DLD1 (cell line): ENCODE measurements around the gene CNPY4.
"Not testable (repeated sequence)": the region's sequence is repeated elsewhere in the genome, so short reads cannot be mapped to it uniquely, and the experiment has no call there.

ENCODE experiments used
- in situ Hi-C: cut with HindIII; loops from 2 replicates; pipeline ENCODE4 v1.10.0; 2017; ENCODE audit warnings: low sequenced_read_pairs

The CNPY4 gene

DNA sequence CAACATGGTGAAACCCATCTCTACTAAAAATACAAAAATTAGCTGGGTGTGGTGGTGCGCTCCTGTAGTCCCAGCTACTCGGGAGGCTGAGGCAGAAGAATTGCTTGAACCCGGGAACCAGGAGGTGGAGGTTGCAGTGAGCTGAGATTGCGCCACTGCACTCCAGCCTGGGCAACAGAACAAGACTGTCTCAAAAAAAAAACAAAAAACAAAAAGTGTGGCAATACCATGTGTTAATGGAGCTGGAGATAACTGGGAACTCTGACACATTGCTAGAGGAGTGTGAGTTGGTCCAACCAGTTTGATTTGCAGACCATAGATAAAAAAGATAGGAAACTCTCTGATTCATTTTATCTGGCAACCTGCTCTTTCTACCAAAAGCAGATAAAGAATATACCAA is 26.9 kb downstream of the CNPY4 start:
- in situ Hi-C loops = not testable (repeated sequence)

DNA sequence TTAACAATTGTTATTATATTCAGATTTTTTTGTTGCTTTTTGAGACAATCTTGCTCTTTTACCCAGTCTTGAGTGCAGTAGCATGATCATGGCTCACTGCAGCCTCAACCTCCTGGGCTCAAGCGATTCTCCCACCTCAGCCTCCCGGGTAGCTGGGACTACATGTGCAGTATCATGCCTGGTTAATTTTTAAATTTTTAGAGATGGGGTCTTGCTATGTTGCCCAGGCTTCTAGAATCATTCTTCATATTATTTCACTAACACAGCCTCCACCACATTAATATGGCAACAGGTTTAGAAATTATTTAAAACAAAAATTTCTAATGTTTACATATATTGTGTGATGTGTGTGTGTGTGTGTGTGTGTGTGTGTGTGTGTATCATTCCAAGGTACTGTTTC is 27.8 kb downstream of the CNPY4 start:
- in situ Hi-C loops = no loop called here

DNA sequence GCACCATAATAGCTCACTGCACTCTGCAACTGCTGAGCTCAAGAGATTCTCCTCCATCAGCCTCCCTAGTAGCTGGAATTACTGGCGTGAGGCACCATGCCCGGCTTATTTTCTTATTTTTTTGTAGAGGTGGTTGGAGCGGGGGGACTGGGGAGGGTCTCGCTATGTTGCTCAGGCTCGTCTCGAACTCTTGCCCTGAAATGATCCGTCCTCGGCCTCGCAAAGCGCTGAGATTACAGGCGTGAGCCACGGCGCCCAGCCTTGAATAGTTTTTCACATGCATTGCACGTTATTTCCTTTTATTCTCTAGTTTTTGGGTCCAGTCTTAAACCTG is 28.8 kb downstream of the CNPY4 start:
- in situ Hi-C loops = no loop called here

DNA sequence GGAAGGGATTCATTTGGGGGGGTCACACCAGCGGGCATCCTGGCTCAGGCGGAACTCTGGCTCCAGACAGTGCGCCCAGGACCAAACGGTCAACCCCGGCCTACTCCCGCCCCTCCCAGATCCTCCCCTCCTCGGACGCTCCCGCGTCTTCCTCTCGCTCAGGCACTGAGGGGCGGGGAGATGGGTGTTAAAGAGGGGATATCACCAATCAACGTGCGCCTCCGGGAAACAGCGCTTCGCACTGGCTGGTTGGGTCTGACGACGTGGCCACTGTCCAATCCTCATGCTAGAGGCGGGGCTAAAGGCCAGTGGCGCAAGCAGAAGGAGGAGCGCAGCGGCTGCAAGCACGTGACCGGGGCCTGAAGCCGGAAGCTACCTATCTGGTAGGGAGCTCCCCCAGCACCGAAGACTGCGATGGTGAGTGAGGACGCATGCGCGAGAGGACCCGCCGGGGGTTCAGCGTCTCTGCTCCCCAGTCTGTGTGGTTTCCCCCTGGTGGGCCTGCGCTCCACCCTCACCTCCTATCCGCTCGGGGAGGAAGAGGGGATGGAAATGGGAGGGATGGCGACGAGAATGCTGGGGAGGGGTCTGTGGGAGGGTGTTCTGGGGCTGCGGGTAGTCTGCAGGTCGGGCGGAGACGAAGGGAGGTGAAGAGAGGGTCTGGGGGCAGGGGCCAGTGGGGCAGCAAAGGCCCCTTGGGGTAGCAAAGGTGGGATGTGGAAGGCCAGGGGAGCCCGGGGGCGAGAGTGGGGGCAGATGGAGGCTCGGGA is 29.3 kb downstream of the CNPY4 start, which contains the start of gene LAMTOR4:
Gene LAMTOR4 (plus strand): TSS at position 360 of the 770 bp plus-strand sequence. CDS start 55 bp downstream, at position 415.
- in situ Hi-C loops = no loop called here

DNA sequence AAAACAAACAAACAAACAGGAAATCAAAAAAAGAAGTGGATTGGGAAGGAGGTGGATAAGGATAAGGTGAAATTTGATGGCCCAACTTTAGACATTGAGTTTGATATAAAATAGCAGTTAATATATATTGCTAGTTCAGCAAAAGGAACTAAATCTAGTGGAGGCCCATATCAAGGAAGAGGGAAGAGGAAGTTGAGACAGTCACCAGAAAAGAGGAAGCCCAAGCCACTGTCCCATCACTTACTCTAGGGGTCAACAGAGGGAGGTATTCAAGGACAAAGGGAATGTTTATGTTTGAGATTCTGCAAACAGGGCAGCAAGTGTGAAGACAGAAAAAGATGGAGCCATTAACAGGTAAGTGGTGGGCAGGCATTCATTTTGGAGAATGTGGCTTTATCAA is 33.0 kb downstream of the CNPY4 start:
- in situ Hi-C loops = no loop called here

DNA sequence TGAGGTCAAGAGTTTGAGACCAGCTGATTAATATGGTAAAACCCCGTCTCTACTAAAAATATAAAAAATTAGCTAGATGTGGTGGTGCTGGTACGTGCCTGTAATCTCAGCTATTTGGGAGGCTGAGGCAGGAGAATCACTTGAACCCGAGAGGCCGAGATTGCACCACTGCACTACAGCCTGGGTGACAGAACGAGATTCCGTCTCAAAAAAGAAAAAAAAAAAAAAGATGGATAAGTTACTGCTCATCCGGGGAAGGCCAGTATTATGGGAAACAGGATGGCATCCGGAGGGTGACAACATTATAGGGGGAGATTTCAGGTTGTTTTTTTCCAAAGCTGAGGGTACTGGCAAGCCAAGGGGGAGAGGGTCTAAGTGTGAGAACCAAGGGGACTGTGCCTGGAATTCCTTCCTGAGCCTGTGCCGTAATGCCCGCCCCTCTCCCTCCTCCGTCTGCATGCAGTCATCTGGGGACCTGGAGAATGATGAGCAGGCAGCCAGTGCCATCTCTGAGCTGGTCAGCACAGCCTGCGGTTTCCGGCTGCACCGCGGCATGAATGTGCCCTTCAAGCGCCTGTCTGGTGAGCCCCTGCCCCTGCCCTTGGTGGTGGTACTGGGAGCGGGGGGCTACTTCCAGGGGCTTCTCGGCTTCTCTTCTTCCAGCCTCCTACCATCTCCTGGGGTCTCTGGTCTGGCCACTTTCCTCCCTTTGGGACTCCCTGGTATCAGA is 33.7 kb downstream of the CNPY4 start:
- in situ Hi-C loops = no loop called here

DNA sequence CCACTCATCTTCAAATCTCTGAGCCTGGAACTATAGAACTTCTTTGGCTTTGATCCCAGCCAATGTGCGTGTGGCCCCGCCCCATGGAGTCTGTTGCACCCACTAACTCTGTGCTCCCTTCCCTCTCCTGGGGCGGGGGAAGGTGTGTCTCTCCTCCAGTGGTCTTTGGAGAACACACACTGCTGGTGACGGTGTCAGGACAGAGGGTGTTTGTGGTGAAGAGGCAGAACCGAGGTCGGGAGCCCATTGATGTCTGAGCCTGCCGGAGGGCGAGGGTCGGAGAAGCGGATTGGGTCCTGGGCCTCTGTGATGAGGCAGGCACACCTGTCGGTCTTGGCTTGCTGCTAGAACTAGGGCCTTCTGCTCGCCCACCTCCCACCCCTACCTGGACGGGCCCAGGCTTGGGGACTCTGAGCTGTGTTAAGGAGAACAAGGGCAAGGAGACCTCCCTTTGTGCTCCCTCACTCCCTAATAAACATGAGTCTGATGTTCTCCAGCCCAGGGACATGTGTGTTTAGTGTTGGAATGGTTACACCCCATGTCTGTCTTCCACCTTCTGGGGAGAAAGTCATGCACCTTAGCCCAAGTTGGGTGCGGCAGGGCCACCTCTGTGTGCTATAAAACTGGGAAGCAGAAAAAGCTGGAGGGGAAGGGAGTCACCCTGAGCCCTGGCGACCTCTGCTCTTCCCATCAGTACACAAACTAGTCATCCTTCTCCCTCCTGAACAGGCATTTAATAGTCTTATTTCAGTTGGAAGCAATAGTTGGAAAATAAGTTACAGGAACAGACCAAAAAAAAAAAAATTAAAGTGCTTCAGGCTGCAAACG is 34.5 kb downstream of the CNPY4 start:
- in situ Hi-C loops = no loop called here

DNA sequence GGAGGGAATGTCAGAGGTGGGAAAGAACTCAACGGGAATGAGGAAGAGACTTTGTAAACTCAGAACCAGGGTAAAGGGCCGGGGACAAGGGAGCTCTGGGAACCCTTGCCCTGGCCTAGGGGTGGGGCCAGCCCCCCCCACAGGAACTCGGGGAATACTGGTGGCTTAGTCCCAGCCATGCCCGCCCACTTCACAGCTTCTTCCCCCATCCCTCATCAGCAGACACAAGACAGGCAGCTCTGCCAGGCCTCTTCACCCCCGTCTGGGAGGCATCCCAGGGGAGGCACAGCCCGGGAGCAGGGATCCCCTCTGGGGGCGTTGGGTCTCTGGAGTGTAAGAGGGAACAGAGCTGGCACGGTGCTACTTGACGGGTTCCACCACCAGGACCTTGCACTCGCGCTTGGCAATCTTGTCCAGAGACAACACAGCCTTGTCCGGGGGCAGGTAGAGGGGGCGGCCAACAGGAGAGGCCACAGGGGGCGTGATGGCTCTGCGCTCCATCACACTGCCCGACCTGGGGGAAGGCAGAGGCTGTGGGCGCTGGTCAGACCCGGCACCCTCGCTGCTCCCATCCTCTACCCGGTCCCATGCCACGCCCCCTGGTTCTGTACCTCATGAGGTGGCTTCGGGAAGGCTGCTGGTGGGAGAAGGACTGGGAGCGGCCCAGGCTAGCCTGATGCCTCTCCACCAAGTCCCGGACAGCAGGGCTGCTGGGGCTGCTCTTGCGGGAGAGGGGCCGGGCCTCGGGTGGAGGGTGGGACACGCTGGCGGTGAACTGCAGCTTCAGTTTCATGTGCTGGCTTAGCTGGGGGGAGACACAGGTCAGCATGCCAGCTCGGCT is 35.4 kb downstream of the CNPY4 start:
- in situ Hi-C loops = no loop called here

DNA sequence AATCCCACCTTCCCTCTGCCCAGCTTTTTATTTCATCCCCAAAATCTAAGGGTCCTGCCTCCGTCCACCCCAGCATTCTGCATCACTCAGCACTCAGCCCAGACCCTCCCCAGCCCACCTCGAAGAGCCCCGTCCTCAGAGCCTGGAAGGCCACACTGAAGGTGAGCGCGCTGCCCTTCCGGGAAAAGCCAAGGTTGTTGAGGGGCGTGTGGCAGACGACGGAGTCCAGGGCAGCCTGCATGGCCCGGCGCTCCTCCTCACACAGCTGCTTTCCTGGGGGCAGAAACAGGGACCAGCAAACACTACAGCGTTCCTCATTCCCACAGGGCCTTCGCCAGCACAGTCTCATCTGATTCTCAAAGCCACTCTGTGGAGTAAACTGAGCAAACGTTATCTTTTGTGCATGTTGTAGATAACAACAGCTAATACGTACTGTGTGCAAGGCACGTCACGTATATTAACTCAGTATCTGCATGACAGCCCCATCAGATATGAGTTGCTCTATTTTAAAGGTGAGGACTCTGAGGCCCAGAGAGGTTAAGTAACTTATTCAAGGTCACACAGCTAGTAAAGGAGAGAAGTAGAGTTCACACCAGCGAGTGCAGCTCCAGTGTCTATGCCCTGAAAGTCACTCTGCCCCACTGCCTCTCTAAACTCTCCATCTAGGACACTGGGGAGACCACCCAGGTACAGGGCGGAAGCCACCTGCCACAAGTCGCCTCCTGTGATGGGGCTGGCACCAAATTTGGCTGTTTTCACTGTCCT is 36.3 kb downstream of the CNPY4 start:
- in situ Hi-C loops = no loop called here

DNA sequence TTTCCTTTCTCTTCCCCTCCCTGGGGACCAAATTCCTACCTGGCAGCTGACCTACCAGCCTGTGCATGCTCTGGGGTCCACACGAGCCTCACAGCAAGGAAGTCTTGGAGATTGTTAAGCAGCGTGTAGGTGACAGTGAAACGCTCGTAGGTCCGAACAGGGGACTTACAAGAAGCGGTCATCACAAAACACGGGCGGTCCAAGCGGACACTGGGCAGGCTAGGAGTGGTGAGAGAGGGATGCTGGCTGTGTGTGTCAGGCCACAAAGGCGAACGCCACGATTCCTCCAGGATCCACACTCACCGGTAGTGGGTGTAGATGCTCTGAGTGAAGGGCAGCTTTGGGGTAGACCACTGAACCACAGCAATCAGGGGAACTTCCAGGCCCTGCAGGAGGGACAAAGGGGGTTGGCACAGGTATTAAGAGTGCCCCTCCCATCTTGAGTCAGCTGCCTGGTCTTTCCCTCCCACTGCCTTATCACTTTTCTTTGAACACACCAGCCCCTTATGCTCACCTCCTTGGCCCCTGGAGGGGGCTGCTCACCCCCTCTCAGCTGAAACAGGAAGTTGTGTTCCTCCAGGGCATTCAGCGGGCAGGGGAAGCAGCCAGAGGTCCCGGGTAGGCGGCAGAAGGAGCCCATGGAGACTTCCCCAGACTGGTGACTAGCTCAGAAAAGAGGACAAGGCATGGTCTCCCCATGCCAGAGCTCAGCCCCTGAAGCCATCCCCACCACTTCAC is 37.1 kb downstream of the CNPY4 start:
- in situ Hi-C loops = no loop called here

DNA sequence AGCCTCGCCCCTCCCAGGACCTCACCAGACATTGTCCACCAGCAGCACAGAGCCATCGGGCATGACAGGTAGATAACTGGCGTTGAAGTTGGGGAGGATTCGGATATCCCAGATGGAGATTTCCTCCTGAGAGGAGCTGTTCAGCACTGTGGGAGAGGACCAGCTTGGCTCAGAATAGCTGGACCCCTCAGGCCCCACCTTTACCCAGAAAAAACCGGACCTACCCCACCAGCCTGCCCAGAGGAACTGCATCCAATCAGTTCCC is 37.6 kb downstream of the CNPY4 start:
- in situ Hi-C loops = no loop called here

DNA sequence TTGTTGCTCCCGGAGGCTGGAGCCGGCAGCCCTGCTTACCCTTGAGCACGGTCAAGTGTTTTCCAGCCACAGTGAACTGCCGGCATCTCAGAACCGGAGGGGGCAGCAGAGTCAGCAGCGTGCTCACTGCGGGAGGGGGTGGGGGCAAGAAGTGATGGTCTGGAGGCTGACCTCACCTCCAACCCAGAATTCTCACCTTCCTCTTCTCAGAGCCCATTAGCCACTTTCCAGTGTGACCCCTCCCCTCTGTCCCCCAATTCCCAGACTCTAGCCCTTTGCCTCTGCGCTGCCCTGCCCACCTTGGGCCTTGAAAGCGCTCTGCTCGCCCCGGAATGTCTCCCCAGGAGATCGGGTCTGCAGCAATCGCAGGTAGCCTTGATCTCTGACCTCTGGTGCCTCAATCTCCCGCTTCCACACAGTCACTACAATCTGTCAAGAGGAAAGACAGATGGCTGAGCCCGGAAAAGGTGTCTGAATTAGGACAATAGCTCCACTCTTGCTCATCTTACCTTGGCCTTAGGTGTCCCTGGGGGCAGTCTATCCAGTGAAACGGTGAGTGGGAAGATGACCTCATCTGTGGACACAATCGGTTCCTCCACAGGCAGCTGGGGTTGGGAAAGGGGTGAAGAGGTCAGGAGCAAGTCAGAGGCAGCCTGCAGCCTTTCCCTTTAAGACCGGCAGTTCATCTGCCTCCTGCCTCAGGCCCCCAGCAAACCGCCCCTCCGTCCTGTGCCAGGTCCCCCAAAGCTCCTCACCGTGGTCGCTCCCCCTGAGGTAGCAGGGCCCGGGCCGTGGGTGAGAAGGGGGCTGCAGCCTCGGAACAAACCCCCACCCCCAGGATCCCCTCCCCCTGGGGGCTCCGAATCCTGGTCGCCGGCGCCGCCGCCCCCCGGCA is 38.1 kb downstream of the CNPY4 start:
- in situ Hi-C loops = no loop called here

DNA sequence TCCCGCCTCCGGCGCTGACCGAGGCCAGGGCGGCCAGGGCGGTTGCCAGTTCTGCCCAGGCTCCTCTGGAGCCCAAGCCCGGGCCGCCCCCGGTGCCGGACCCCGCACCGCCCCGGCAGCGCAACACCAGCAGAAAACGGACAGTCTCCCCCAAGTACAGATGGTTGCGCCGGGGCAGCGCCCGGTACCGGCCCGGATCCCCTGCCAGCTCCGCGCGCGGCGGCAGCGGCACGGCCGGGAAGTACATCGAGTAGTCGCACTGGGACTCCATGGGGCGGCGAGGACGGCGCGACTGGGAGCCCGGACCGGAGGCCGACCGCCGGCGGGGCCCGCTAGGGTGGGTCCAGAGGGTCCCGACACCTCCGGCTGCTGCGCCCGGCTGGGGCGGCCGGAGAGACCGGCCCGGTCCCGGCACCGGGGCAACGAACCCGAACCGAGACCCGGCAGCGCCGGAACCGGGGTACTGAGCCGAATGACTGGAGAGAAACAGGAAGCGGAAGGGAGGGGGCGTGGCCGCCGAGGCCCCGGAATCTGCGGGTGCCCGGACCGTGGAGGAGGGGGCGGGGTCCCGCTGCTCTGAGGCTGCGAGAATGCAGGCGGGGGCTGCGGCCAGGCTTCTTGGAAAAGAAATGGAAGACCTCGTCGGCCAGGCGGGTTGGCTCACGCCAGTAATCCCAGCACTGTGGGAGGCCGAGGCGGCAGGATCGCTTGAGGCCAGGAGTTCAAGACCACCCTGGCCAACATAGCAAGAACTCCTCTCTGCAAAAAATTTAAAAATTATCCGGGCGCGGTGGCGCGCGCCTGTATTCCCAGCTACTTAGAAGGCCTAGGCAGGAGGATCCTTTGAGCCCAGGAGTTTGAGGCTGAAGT is 39.0 kb downstream of the CNPY4 start, which contains the start of gene TRAPPC14:
Gene TRAPPC14 (minus strand): TSS at position 495 of the 870 bp plus-strand sequence. CDS start 224 bp downstream, at position 271.
- in situ Hi-C loops = no loop called here

DNA sequence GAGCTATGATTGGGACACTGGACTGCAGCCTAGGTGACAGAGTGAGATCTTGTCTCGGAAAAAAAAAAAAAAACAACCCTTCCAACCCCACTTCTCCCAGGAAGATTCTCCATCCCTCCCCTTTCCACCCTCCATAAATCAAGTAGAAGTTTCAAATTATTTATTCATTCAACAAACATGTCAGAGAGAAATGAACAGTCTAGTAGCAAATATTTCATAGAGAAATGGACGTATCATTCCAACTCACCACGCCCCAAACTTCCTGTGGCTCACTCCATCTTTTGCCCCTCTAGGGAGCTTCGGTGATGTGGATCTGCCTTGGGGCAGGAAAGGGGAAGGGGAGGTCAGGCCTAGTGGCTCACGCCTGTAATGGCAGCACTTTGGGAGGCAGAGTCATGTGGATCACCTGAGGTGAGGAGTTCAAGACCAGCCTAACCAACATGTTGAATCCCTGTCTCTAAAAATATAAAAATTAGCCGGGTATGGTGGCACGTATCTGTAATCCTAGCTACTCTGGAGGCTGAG is 39.7 kb downstream of the CNPY4 start:
- in situ Hi-C loops = no loop called here

DNA sequence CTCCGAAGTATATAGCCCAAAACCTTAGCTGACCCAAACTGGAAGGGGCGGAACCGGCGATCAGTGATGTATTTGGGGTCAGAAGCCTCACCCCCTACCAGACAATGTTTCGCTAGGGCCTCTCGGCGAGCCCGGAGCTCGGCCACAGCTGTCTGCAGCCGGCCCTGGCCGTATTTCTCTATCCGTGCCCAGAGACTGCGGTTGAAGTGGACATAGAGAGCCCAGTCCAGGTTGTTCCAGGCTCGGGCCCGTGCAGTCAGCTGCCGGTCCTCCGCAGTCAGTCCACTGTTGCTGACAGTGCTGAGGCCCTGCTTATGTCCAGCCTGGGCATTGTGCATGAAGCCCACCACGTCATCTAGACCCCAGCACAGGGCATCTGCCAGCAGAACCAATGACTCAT is 40.6 kb downstream of the CNPY4 start:
- in situ Hi-C loops = no loop called here

DNA sequence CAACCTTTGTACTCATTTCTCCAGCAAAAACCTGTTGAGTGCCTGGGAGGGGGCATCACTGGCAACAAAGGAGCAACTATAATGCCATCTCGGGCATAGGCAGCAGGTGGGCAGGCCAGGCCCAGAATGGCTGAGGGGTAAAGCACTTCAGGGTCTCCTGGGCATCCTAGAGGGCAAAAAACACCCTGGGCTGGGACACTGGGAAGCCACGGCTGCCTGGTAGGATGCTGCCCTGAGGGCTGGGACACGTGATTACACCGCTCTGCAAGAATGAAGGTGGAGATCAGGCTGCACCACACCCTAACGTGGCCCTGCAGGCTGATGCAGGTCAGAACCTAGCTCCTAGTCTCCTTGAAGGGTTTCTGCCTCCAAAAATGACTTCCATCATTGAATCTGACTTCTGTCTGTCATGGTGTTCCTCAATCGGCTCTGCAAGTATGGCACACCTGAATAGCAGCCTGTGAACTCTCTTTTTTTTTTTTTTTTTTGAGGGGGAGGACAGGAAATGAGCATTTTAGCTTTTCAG is 43.6 kb downstream of the CNPY4 start:
- in situ Hi-C loops = no loop called here

DNA sequence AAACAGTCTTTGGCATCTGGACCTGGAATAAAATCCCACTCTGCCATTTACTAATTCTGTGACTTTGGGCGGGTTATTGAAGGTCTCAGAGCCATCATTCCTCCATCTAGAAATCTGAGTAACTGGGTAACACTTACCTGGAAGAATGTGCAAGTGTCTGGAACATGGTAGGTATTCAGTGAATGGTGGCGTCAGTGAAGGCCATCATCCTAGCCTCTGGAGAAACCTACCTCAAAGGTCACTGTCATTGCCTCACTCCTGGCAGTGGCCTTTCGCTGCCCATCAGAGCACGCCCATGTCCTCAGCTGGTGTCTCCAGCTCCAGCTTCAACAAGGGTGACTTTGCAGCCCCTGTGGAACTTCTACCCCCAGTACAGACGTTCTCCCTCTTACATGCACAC is 44.4 kb downstream of the CNPY4 start:
- in situ Hi-C loops = no loop called here
